Measurements from ENCODE around the gene ZNF397.

The ZNF397 gene

DNA sequence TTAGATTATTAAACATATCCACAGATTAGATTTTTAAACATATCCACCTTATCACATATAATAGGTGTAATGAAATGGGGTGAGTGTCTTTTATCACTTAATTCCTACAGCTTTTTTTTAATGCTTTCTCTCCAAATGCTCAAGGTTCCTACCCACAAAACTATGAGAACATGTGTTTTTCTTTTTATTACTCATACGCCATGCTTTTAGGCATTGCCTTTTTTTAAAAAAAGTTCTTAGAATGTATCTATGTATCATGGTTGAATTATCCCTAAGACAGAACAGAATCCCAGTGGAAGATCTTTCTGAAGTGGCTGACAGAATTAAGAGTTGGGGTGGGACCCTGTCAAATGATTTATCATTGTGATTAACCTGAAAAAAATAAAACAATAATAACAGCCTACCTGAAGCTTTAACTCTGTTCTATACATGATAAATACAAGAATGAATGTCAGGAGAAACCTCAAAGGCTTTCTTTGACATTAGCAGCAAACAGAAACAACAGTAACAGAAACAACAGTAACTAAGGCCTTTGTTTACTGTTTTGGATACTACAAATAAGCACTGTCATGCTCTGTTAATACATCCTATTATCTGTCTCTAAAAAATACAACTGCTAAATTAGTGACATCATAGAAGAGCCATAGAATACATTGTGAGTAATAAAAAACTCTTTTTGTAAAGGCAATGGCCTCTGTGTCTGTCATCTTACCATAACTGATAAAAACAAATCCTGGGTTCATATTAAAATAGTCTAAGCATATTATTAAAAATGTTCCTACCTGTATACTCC lies 4.1 kb upstream of the ZNF397 start:
- H3K9me3 Mint-ChIP-seq = no peaks in the 10 kb centered on the region
- no peak overlapping the region for H3K27ac Mint-ChIP-seq
- no peaks in the 10 kb centered on the region for H3K27me3 Mint-ChIP-seq
- H3K4me1 Mint-ChIP-seq = no peaks in the 10 kb centered on the region
- no peak overlapping the region for H3K4me3 Mint-ChIP-seq
- no peaks in the 10 kb centered on the region for H3K36me3 Mint-ChIP-seq

DNA sequence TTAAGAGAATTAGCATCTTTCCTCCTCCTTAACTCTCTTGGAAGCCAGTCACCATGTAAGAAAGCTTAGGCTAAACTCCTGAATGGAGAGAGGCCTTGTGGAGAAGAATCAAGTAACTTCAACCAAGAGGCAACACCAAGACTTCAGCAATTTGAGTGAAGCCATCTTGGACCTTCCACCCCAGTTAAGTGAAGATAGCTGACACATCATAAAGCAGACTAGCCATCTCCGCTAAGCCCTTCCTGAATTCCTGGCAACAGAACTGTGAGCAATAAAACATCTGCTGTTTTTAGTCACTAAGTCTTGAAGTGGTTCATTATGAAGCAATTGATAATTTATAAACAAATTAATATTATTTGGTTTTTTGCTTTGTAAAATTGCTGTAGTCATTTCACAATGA lies 1.5 kb upstream of the ZNF397 start:
- Mint-ChIP-seq H3K36me3 (peaks cover 13% of the 10 kb centered on the region), H3K4me3 (no peak overlapping the region), H3K4me1 (peaks cover 19% of the 10 kb centered on the region), H3K9me3 (peaks cover 6% of the 10 kb centered on the region), H3K27me3 (no peaks in the 10 kb centered on the region), H3K27ac (no peak overlapping the region)

DNA sequence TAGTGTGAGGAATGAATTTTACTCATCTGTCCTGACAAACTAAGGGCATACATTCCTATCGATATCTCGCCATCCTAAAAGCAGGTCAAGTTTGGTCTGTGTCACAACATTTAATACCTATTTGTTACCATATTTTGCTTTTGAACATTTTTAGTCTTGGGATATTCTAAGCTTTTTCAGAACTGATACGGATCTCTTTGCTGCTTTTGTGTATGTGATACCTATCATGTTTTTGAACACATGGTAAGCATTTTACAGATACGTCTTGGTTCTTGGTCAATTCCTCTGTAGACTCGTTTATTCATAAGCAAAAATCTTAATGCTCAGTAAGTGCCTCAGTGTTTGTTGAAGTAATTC lies 592 bp downstream of the ZNF397 start:
- H3K4me1 Mint-ChIP-seq = peaks cover 26% of the 10 kb centered on the region
- peak overlapping the region; percentile 96 for H3K27ac Mint-ChIP-seq
- H3K27me3 Mint-ChIP-seq = no peaks in the 10 kb centered on the region
- peak overlapping the region; percentile 93 for H3K4me3 Mint-ChIP-seq
- H3K9me3 Mint-ChIP-seq = peaks cover 24% of the 10 kb centered on the region
- peaks cover 35% of the 10 kb centered on the region for H3K36me3 Mint-ChIP-seq

DNA sequence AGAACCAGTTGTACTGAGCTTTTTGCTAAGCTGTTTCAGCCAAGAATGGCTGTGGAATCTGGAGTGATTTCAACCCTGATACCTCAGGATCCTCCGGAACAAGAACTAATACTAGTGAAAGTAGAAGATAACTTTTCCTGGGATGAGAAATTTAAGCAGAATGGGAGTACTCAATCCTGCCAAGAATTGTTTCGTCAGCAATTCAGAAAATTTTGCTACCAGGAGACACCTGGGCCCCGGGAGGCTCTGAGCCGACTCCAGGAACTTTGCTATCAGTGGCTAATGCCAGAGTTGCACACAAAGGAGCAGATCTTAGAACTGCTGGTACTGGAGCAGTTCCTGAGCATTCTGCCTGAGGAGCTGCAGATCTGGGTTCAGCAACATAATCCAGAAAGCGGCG lies 1.6 kb downstream of the ZNF397 start:
- H3K4me3 Mint-ChIP-seq = peak overlapping the region; percentile 23

DNA sequence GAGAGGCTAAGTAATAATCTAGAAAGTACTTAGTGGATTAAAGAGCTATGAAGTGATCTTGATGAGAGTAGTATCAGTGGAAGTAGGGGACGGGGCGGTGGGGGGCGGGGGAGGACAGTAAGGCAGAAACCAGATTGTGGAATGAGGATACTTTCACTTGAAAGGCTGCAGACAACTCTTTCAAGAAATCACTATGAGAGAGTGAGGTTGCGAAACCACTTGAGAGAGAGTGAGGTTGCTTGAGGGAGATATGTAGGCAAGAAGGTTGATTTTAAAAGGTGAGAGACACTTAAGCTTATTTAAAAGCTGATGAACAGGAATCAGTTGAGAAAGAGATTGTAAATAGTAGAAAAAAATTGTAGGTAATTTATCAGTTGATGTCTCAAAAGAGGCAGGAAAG lies 3.8 kb downstream of the ZNF397 start:
- H3K9me3 Mint-ChIP-seq = peaks cover 24% of the 10 kb centered on the region
- no peak overlapping the region for H3K27ac Mint-ChIP-seq
- peaks cover 55% of the 10 kb centered on the region for H3K36me3 Mint-ChIP-seq
- H3K27me3 Mint-ChIP-seq = no peaks in the 10 kb centered on the region
- no peak overlapping the region for H3K4me3 Mint-ChIP-seq
- peaks cover 30% of the 10 kb centered on the region for H3K4me1 Mint-ChIP-seq

More for the DNA sequence above, 1.6 kb downstream of the ZNF397 start:
- peaks cover 24% of the 10 kb centered on the region for H3K9me3 Mint-ChIP-seq
- peaks cover 26% of the 10 kb centered on the region for H3K4me1 Mint-ChIP-seq
- H3K27ac Mint-ChIP-seq = no peak overlapping the region
- peaks cover 42% of the 10 kb centered on the region for H3K36me3 Mint-ChIP-seq
- no peaks in the 10 kb centered on the region for H3K27me3 Mint-ChIP-seq

DNA sequence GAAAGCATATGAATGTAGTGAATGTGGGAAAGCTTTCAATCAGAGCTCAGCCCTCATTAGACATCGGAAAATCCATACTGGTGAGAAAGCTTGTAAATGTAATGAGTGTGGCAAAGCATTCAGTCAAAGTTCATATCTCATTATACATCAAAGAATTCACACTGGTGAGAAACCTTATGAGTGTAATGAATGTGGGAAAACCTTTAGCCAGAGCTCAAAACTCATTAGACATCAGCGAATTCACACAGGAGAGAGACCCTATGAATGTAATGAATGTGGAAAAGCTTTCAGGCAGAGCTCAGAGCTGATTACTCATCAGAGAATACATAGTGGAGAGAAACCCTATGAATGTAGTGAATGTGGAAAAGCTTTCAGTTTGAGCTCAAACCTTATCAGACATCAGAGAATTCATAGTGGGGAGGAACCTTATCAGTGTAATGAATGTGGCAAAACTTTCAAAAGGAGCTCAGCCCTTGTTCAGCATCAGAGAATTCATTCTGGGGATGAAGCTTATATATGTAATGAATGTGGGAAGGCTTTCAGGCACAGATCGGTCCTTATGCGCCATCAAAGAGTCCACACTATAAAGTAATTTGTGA lies 5.0 kb downstream of the ZNF397 start:
- no peaks in the 10 kb centered on the region for H3K27me3 Mint-ChIP-seq
- no peak overlapping the region for H3K4me3 Mint-ChIP-seq
- H3K4me1 Mint-ChIP-seq = peaks cover 30% of the 10 kb centered on the region
- H3K36me3 Mint-ChIP-seq = peaks cover 65% of the 10 kb centered on the region
- H3K9me3 Mint-ChIP-seq = peaks cover 24% of the 10 kb centered on the region
- H3K27ac Mint-ChIP-seq = no peak overlapping the region

DNA sequence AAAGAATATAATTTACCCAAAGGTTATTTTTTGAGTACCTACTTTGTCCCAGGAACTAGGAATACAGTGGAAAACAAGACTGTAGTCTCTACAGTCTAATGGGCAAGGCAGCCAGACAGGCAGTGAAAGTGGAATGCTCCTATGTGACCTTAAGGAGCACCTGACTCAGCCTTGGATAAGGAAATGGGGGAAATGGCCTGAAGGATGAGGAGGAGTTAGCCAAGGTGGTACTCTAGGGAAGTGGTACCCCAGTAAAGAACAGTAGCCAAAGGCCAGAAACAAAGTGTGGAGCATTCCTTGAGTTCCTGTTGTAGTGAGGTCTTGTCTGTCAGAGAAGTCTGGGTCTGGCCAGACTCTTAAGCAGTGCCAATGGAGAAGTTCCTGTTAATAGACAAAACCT lies 6.0 kb downstream of the ZNF397 start:
- H3K9me3 Mint-ChIP-seq = peaks cover 24% of the 10 kb centered on the region
- H3K4me3 Mint-ChIP-seq = no peak overlapping the region
- H3K4me1 Mint-ChIP-seq = peaks cover 30% of the 10 kb centered on the region
- no peak overlapping the region for H3K27ac Mint-ChIP-seq
- peaks cover 74% of the 10 kb centered on the region for H3K36me3 Mint-ChIP-seq
- H3K27me3 Mint-ChIP-seq = no peaks in the 10 kb centered on the region

DNA sequence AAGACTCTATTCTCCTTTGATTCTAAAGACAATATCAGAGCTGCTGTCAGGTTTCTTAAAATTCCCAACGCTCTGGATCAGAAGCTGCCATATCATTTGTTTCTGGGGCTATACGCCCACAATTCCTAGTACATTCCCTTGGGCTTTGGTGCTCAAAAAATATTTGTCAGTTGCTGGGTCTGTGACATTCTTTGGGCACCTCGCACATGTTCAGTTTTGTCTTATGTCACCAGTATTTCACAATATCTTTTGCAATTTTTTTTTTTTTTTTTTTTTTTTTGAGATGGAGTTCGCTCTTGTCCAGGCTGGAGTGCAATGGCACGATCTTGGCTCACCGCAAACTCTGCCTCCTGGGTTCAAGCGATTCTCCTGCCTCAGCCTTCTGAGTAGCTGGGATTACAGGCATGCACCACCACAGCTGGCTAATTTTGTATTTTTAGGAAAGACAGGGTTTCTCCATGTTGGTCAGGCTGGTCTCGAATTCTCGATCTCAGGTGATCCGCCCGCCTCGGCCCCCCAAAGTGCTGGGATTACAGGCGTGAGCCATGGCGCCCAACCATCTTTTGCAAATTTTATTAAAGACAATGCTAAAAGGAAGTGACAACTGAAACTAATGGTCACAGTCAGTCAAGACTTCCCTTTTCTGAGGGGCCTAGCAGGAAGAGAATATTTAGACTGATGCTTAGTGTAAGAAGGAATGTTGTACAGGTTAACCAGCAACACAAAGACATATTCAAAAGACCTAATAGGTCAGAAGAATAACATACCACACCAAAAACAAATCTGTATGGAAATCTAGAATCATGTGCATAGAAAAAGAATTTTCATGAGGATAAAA lies 6.8 kb downstream of the ZNF397 start:
- H3K4me3 Mint-ChIP-seq = no peak overlapping the region
- H3K27me3 Mint-ChIP-seq = no peaks in the 10 kb centered on the region
- H3K36me3 Mint-ChIP-seq = peaks cover 74% of the 10 kb centered on the region
- peaks cover 28% of the 10 kb centered on the region for H3K9me3 Mint-ChIP-seq
- no peak overlapping the region for H3K27ac Mint-ChIP-seq
- peaks cover 25% of the 10 kb centered on the region for H3K4me1 Mint-ChIP-seq

DNA sequence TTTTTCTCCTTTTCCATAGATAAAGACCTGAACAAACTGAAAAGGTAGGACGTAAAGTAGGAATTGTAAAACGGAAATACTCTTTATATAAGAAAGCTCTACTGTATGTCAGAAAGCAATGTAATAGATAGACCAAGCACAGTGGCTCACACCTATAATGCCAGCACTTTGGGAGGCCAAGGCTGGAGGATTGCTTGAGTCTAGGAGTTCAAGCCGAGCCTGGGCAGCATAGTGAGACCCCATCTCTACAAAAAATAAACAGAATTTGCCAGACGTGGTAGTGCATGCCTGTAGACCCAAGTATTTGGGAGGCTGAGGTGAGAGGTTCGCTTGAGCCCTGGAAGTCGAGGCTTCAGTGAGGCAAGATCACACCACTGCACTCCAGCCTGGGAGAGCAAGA lies 7.6 kb downstream of the ZNF397 start:
- Mint-ChIP-seq H3K36me3 (peaks cover 80% of the 10 kb centered on the region), H3K27me3 (no peaks in the 10 kb centered on the region), H3K4me3 (no peak overlapping the region), H3K27ac (no peak overlapping the region), H3K4me1 (peaks cover 20% of the 10 kb centered on the region), H3K9me3 (peaks cover 34% of the 10 kb centered on the region)

DNA sequence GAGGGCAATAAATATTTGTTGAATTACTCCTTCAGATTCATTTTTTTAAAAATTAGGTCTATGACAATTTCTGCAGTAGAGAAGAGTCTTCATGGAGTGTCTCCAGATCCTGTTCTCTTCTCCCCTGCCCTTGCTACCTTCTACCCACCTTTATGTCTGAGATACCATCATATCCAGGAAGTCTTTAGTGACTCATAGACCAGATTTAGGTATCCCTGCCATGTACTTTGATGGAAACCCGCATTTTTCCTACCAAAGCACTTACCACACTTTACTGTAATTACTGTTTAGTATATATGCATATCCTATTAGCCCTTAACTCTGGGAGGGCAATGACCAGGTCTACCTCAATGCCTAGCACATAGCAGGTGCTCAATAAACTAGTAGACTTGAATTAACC lies 11.6 kb downstream of the ZNF397 start:
- peaks cover 61% of the 10 kb centered on the region for H3K36me3 Mint-ChIP-seq

DNA sequence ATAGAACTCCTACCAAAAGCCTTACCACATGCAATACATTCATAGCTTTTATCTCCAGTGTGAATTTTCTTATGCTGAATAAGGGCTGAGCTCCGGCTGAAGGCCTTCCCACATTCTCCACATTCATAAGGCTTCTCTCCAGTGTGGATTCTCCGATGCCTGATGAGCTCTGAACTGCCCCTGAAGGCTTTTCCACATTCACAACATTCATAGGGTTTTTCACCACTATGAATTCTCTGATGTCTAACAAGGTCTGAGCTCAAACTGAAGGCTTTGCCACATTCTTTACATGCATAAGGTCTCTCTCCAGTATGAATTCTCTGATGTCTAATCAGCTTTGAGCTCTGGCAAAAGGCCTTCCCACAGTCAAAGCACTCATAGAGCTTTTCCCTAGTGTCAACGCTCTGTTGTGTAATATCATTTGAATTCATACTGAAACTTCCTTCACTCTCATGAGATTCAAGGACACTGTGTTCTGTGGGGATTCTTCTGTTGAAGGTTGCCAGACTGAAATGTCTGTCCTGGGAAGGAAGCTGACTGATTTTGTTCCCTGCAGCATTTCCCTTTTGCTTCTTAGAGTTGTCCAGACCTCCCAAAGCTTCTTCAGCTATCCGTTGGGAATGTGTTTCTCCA lies 12.9 kb downstream of the ZNF397 start:
- Mint-ChIP-seq H3K4me1 (no peaks in the 10 kb centered on the region), H3K4me3 (no peak overlapping the region), H3K36me3 (peaks cover 57% of the 10 kb centered on the region), H3K9me3 (peaks cover 16% of the 10 kb centered on the region), H3K27ac (no peak overlapping the region), H3K27me3 (no peaks in the 10 kb centered on the region)

More for the DNA sequence above, 11.6 kb downstream of the ZNF397 start:
- peaks cover 5% of the 10 kb centered on the region for H3K4me1 Mint-ChIP-seq
- no peak overlapping the region for H3K4me3 Mint-ChIP-seq
- H3K27ac Mint-ChIP-seq = no peak overlapping the region
- no peaks in the 10 kb centered on the region for H3K27me3 Mint-ChIP-seq
- H3K9me3 Mint-ChIP-seq = peaks cover 16% of the 10 kb centered on the region

DNA sequence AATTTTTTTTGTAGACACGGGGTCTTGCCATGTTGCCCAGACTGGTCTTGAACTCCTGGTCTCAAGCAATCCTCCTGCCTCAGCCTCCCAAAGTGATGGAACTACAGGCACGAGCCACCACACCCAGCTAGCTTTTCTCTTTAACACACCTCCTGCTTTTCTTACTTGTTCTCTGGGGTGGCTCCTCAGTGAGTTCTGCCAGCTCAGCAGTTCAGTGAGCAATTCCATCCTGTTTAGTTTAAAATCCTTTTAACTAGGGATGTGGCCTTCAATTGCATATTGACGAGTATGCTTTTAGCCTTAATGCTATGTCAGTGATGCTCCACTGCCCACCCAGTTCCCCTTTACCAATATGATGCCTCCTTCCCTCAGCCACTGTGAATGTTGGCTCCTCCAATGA lies 16.1 kb downstream of the ZNF397 start:
- Mint-ChIP-seq H3K27ac (no peak overlapping the region), H3K27me3 (no peaks in the 10 kb centered on the region), H3K9me3 (peaks cover 16% of the 10 kb centered on the region), H3K4me1 (no peaks in the 10 kb centered on the region), H3K36me3 (peaks cover 41% of the 10 kb centered on the region), H3K4me3 (no peak overlapping the region)

DNA sequence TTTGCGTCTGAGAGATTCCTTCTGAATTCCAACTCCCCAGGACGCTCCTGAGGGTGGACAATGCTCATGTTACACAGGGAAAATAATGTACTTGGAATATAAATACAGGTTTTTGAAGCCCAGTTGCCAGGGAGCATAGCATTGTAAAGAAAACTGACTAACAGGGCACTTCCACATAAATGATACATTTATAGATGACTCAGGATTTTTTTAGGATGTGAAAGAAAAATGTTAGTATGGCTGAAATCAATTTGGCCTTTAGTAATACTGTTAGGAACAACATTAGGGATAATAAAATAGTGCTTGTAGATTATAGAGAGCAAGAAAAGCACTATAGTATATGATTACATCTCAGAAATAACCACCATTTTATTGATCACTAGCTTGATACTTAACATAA lies 23.6 kb downstream of the ZNF397 start:
- no peak overlapping the region for H3K4me3 Mint-ChIP-seq
- peaks cover 17% of the 10 kb centered on the region for H3K9me3 Mint-ChIP-seq
- peaks cover 3% of the 10 kb centered on the region for H3K36me3 Mint-ChIP-seq
- H3K27ac Mint-ChIP-seq = no peak overlapping the region
- H3K27me3 Mint-ChIP-seq = no peaks in the 10 kb centered on the region
- peaks cover 35% of the 10 kb centered on the region for H3K4me1 Mint-ChIP-seq

DNA sequence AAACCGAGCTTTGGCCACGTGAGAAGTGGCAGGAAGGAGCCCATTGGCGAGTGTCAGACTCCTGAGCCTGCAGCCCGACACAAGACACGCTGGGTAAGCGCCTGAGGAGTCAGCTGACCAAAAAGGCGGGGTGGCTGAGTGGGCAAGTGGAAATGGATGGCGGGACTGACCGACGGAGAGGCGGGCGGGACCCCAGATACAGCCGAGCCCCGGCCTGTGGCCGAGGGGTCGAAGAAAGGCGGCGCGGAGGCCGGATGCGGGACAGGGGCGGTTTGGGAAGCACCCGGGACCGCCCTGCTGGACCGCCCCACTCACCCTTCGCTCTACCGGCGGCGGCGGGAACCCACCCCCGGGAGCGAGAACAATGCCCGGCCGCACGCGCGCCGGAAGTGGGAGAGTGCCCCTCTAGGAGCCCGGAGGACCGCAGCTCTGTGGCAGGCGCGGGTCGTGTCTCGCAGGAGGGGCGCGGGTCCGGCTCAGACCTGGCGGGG lies 26.4 kb downstream of the ZNF397 start:
- Mint-ChIP-seq H3K27ac (peak overlapping the region; percentile 96), H3K27me3 (no peaks in the 10 kb centered on the region), H3K36me3 (no peaks in the 10 kb centered on the region), H3K4me3 (peak overlapping the region; percentile 91), H3K4me1 (peaks cover 35% of the 10 kb centered on the region), H3K9me3 (peaks cover 17% of the 10 kb centered on the region)

DNA sequence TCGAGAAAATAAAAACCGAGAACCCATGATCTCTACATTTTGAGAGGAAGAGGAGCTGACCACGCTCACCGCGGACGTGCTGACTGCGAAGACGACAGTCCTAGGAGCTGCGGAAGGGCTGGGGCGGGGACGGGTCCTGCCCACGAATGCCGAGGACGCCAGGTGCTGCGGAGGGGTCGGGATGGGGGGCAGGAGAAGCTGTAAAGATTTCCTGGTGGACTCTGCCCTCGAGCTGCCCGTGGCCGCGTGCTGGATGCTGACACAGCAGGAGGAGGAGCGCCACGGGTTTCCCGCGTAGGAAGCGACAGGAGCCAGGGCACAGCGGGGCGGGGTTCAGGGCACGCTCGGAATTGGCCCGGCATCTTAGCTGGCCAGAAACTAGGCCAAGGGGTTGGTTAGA lies 27.0 kb downstream of the ZNF397 start:
- no peaks in the 10 kb centered on the region for H3K36me3 Mint-ChIP-seq
- peak overlapping the region; percentile 91 for H3K4me3 Mint-ChIP-seq
- H3K27me3 Mint-ChIP-seq = no peaks in the 10 kb centered on the region
- H3K27ac Mint-ChIP-seq = peak overlapping the region; percentile 15
- H3K9me3 Mint-ChIP-seq = peaks cover 17% of the 10 kb centered on the region
- H3K4me1 Mint-ChIP-seq = peaks cover 33% of the 10 kb centered on the region

All from activated naive CD4-positive, alpha-beta T cell treated with anti-CD3 and anti-CD28 coated beads, Interleukin-2, amount 50 U/mL, for 24 hours (primary cell).